SK-MEL-5 (cell line): ENCODE measurements around the gene ZNF618. TPM values are rescaled to one million over a fixed set of nuclear protein-coding genes. Genes with fewer than 3 reads are reported as not detected.

ENCODE experiments used
- DNase-seq: peaks from one replicate; pipeline ENCODE4 v3.0.0-alpha.2; 2016; ENCODE audit warnings: low read depth, low spot score
- in situ Hi-C: cut with HindIII; loops from 2 replicates; pipeline ENCODE4 v1.10.0; 2016; ENCODE audit warnings: low sequenced_read_pairs, high pct_unique_total_duplicates, low pct_unique_long_range_greater_than_20kb
- total RNA-seq: library from RNA; depleted of rRNA; stranded (reverse); fragments of >200 nt; shearing (Covaris generic); gene quantifications from 2 replicates; pipeline ENCODE4 v1.2.3, GENCODE V29; 2014

ZNF618 gene
- total RNA-seq, 1 experiment from 2014 or later = 2.2 TPM

- no peak for DNase-seq
- in situ Hi-C loops = no loop called here
Observed at GRCh38 chr9:114061830-114062474, 185.8 kb downstream of the ZNF618 start.

DNA sequence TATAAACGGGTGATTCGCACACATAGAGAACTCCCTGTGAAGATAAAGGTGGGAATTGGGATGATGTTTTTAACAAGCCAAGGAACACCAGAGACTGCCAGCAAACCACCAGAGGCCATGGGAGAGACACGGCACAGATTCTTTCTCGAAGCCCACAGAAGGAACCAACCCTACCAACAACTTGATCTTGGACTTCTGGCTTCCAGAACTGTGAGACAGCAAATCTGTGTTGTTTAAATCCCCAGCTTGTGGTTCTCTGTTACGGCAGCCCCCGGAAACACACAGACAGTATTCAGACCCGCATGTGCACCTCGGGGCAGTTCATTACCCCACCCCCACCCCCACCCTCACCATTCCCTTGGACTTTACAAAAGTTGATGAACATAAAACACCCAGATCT, 189.2 kb downstream of the ZNF618 start:
- no peak for DNase-seq
- in situ Hi-C loops = no loop called here

DNA sequence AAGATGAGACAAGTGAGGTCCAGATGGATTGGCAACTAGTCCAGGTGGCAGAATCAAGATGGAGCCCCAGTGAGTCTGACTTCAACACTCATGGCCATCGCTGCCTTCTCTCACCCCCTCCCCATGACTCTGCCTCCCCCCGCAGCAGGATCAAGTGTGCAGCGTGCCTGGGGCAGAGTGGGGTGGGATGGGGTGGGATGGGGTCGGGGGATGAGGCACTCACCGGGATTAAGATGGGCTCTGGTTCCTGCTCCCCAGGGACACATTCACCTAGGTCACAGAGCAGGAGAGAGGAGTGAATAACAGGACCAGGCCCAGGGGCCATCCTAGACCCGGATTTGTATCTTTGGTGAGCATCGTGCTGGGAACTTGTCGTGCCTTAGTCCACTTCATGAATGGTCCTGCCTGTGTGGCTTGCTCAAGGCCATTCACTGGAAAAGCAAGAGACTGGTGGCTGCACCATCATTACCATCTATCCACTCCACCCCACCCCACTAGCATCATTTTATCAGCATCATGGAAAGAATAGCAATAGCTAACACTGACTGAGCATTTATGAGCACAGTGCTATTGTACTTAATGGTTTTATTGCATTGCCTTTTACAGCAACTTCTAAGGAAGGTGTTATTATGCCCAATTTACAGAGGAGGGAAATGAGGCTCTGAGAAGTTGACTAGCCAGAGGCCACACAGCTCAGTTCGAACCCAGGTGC, 193.5 kb downstream of the ZNF618 start:
- in situ Hi-C loops = no loop called here
- DNase-seq = no peak

DNA sequence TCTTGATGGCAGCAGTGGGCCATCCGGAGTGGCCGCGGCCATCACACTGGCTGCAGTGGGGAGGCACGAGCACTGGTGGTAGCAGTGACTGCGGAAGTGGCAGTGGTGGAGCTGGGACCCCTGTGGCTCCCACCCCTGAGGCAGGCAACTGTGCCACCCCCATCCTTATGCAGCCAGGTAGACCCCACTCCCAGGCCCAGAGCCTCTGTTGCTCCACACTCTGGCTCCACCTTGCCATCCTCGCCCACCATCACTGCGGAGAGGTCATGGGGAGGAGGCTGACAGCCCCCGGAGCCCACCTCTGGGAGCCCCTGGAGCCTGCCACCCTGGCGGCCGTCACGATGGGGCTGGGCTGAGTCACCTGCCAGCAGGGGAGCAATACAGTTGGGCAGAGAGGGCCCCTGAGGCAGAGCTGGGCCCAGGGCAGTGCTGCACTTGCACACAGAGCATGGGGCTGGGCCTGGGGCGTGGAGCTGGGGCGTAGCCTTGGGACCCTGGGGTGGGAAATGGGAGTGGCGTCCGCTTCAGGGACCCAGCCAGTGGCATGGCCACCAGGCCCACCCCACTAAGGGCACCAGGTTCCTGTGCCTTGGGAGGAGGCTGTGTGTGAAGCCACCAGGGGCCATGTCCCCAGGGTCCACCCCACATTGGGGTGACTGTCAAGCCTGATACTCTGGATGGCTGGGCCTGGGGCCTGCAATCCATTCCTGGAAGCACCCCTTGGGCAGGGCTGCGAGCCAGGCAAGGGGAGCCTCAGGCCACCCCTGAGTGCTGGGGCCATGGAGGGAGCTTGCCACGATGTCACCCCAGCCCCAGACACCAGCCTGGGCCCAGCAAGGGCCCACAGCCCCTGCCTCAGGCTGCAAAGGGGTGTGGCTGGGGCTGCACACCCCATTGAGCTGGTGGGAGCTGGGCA, 194.3 kb downstream of the ZNF618 start:
- in situ Hi-C loops = no loop called here
- DNase-seq = no peak

DNA sequence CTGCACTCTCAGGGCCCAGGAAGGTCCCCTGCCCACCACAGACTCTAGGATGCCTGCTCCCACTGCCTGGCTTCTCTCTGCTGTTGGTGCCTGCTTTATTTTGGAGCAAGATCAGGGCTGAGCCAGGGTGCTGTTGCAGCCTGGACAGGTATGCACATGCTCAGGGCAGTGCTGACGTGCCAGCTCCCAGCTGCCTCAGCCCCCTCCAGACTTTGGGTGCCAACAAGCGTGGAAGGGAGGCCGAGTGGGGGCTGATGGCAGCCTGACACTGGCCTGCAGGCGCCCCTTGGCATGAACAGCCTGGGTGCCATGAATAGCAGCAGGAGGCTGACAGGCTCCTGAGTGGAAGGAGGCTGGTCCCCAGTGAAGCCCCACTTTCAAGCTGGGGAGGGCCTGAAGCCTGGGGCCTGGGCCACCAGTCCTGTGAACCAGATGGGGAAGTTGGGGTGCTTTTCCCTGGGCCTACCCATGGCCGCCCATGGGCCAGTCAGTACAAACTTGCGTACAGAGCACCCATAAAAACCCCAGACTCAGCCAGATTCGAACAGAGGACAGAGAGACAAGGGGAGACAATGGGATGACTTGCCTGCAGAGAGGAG, 195.2 kb downstream of the ZNF618 start:
- in situ Hi-C loops = no loop called here

DNA sequence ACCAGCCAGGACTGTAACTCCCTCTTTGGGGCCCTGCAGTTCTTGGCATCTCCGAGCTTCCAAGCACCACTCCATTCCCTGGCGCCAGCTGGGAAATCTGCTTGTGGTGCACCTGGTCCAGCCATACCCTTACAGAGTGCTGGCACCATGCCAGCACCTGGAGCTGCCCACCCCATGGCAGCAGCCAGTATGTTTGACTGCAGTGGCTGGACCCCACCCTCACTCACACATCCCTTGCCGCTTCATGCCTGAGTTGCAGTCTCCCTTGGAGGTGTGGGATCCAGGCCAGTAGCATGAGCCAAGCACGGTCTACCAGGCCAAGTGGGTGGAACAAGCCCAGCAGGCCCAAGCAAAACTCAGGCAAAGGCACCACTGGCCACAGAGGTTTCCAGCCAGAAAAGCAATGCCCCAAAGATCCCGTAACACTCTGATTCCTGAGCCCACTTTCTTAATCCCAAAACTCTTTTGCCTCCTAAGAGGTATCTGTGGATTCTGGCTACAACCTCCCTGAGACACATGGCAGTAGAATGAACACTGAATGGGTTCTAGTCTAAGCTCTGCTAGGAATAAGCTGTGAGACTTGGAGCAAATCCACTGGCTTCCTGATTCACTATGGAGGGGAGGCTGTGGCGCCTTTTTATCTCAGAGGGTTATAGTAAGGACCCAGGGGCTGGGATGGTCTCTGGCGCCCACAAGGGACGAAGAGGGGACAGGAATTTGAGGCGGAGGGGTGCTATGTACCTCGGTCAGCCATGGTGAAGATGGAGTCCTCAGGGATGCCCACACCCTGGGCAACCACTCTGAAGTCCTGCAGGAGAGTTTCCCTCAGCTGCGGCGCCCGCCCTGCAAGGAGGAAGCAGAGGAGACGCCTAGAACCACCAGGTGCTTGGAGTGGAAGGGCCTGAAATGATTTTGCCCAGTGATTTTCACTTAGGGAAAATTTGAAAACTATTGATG, 196.4 kb downstream of the ZNF618 start:
- no peak for DNase-seq
- in situ Hi-C loops = no loop called here

More for the DNA sequence above, 195.2 kb downstream of the ZNF618 start:
- DNase-seq = no peak

DNA sequence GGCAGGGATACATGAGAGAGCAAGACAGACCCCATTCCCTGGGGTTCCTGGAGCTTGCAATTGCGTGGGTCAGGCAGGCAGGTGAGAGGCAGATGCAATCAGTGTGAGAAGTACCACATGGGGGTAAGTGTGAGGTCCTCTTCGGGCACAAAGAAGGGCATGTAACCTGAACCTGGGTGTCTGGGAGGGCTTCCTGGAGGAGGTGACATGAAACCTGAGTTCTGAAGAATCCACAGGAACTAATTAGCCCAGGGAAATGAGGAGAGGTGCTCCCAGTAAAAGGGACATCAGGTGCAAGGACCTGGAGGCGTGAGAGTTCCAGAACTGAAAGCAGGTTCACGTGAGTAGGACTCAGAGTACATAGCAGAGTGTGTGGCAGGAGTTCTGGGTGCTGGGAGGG, 199.5 kb downstream of the ZNF618 start:
- no peak for DNase-seq
- in situ Hi-C loops = no loop called here

DNA sequence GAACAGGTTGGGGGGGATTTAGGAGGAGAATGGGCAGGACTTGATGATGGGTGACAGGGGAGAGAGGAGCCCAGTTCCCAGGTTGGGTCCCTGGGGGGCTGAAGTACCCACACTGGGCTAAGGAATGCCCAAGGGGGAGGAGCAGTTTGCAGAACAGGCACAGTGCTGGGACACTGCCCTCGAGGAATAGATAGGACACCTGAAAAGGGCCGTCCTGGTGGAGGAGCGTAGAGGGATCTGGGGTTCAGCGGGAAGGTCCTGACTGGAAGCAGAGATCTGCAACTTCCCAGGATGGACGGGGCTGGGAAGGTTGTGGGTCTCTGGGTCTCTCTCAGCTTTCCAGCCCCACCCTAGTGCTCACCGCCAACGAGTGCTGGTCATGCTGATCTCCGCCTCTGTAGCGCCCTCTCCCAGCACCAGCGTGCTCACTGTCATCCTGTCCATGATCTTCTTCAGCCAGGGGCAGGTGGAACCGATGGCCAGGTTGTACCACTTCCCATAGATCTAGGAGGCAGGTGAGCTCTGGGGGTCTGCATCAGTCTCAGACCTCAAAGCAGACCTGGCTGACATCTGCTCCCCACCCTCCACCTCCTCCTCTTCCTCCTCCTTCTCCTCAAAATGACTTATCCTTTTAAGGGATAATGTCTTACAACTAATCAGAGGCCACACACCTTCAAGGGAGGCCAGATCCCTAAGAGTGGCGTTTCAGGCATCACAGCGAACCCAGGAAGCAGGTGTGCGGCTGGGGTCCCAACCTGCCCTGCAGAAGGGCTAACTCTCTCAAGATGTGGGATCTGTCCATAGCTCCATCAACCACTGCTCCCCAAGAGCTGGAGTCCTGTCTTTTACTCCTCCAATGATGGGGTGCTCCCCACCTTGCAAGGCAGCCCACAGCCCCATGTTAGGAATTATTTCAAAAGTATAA, 200.4 kb downstream of the ZNF618 start:
- DNase-seq = no peak
- in situ Hi-C loops = no loop called here

- in situ Hi-C loops = no loop called here
- no peak for DNase-seq
Observed at GRCh38 chr9:114077162-114077837, 201.2 kb downstream of the ZNF618 start.

DNA sequence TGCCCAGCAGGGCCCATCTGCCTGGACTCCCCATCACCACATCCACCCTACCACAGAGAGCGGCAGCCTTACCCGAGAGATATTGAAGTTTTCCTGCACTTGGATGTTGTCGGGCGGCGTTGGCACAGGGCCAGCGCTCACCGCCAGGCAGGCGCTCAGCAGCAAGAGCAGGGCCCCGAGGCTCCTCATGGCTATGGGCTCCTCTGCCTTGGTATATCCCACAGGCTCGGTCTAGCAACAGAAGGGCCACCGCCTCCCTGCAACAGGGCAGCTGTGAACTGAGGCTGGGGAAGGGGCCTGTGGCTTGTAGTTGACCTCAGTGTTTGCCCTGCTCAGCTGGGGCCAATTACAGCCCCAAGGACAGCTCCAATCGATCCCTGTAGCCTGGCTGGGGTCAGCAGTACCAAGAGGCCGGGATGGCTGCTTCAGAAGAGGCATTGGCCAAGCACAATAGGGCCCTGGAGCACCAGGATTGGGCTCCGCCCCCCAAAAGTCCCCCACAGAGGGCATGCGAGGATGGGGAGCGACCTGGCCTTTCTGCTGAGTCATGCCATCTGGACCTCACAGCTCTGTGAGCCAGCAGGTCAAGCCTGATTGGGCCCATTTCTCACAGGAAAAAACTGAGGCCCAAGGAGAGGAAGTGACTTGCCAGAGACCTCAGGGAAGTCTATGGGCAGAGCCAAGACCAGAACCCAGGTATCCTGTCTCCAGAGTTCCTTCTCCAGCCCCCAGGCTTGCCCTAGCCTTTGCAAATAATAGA, 202.1 kb downstream of the ZNF618 start, which contains the start of gene AMBP:
TSS of gene AMBP (minus strand) at position 280 of the 760 bp plus-strand sequence. CDS start at position 189, 91 bp downstream.
- DNase-seq = no peak
- in situ Hi-C loops = no loop called here

GRCh38 chr9:114078781-114079156, 202.7 kb downstream of the ZNF618 start:
- no peak for DNase-seq
- in situ Hi-C loops = no loop called here

GRCh38 chr9:114080195-114080772, 204.2 kb downstream of the ZNF618 start:
- in situ Hi-C loops = no loop called here
- DNase-seq = no peak

DNA sequence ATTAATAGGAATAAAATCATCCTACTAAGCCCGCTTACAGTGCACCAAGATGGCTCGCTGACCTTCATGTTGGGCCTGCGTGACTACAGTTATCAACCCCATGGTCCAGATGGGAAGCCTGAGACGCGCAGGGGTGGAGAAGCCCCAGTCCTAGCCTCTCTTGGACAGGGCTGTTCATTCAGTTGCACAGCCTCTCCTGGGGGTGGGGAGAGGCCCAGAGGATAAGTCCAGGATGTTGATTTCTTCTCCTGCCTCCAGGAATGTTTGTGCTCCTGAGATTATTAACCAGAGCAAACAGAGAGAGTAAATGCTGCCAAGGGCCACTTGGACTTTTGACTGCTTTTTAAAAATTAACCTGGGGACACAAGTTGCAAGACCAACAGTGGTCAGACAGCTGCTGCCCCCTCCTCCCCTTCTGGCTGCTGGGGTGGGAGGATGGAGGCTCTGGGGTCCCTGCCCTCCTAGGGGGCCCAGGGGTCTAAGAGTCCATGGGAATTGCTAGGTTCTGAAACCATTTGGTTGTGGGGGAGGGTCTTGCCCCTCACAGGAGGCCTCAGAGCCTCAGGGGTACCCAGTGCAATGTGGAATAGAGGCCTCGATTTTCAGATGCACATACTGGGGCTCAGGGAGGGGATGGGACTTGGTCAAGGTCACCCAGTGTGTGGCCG, 204.8 kb downstream of the ZNF618 start:
- in situ Hi-C loops = no loop called here
- DNase-seq = no peak

GRCh38 chr9:114081441-114082016, 205.4 kb downstream of the ZNF618 start:
- DNase-seq = no peak
- in situ Hi-C loops = no loop called here
